CD14-positive monocyte (primary cell): ENCODE measurements around the gene ABHD16B. TPM values are rescaled to one million over a fixed set of nuclear protein-coding genes. Genes with fewer than 3 reads are reported as not detected.
A peak's percentile ranks its signal among the peaks of the same experiment; 100 is the strongest.

ENCODE experiments used
- DNase-seq, 3 donors: peaks; one replicate each; pipeline ENCODE4 v3.0.0-alpha.2; 2011 to 2022
- H2AFZ ChIP-seq: 2 replicates; pipeline ENCODE4 v1.6.0; 2012; ENCODE audit warnings: mild to moderate bottlenecking, low read depth, low read length, inconsistent platforms; ENCODE audit not compliant: insufficient read depth, poor library complexity, severe bottlenecking
- H3K27ac ChIP-seq, 2 donors: 1 replicate in 1 of 2; 2 replicates in 1 of 2; pipeline ENCODE4 v1.5.1; 2012 to 2013; ENCODE audit warnings: low read length in 2 of 2, control low read depth in 1 of 2, inconsistent platforms in 1 of 2, low read depth in 1 of 2, mild to moderate bottlenecking in 1 of 2
- H3K27me3 ChIP-seq, 2 donors: one replicate each; pipeline versions ENCODE4 v1.6.0 to v1.6.1; 2011 to 2013; ENCODE audit warnings: low read length in 2 of 2; ENCODE audit not compliant: control insufficient read depth in 2 of 2, insufficient read depth in 2 of 2
- H3K36me3 ChIP-seq, 2 donors: replicated peaks in 1 of 2; 1 replicate in 1 of 2; 2 replicates in 1 of 2; pipeline versions ENCODE4 v1.5.1 to v1.6.1; 2012 to 2013; ENCODE audit warnings: low read length in 2 of 2, control low read depth in 1 of 2, inconsistent platforms in 1 of 2, mild to moderate bottlenecking in 1 of 2; ENCODE audit not compliant: insufficient read depth in 2 of 2, control insufficient read depth in 1 of 2
- H3K4me1 ChIP-seq, 2 donors: 1 replicate in 1 of 2; 2 replicates in 1 of 2; pipeline versions ENCODE4 v1.5.1 to v1.6.1; 2012 to 2013; ENCODE audit warnings: low read length in 2 of 2, control low read depth in 1 of 2, inconsistent platforms in 1 of 2, mild to moderate bottlenecking in 1 of 2, moderate library complexity in 1 of 2; ENCODE audit not compliant: insufficient read depth in 2 of 2, control insufficient read depth in 1 of 2
- H3K4me2 ChIP-seq: replicated peaks from 2 replicates; pipeline ENCODE3; 2012; ENCODE audit warnings: low read length, moderate library complexity, mild to moderate bottlenecking; ENCODE audit not compliant: poor library complexity, severe bottlenecking; ENCODE audit errors: extremely low read depth
- H3K4me3 ChIP-seq, 3 experiments: fragments of 200-600 bp in 1 of 3; sonication (generic) in 1 of 3; replicated peaks in 1 of 3; 1 replicate in 2 of 3; 2 replicates in 1 of 3; pipeline ENCODE4 v1.5.1; 2011 to 2013; ENCODE audit warnings: low read length in 3 of 3, mild to moderate bottlenecking in 3 of 3, control low read depth in 2 of 3, low read depth in 2 of 3, inconsistent platforms in 1 of 3, moderate library complexity in 1 of 3
- H3K79me2 ChIP-seq: 2 replicates; pipeline ENCODE4 v1.6.0; 2012; ENCODE audit warnings: mild to moderate bottlenecking, control low read depth, inconsistent platforms, low read length, moderate library complexity; ENCODE audit not compliant: insufficient read depth
- H3K9ac ChIP-seq: 2 replicates; pipeline ENCODE4 v1.6.0; 2017; ENCODE audit warnings: low read length, mild to moderate bottlenecking; ENCODE audit not compliant: insufficient read depth, poor library complexity, severe bottlenecking
- H3K9me3 ChIP-seq, 2 donors: replicated peaks in 1 of 2; 1 replicate in 1 of 2; 2 replicates in 1 of 2; pipeline versions ENCODE4 v1.5.1 to v1.6.1; 2012 to 2013; ENCODE audit warnings: low read length in 2 of 2, control low read depth in 1 of 2; ENCODE audit not compliant: control insufficient read depth in 1 of 2, insufficient read depth in 1 of 2
- H4K20me1 ChIP-seq: 2 replicates; pipeline ENCODE4 v1.6.0; 2012; ENCODE audit warnings: mild to moderate bottlenecking, low read length, control low read depth, moderate library complexity; ENCODE audit not compliant: insufficient read depth
- H3K27ac Mint-ChIP-seq, 7 donors: one replicate each; pipeline ENCODE4 v1.8.0; 2020; ENCODE audit warnings: mild to moderate bottlenecking in 7 of 7, mixed read lengths in 7 of 7, moderate library complexity in 6 of 7, inconsistent platforms in 2 of 7
- H3K27me3 Mint-ChIP-seq, 3 donors: one replicate each; pipeline ENCODE4 v1.8.0; 2021 to 2022; ENCODE audit warnings: low read depth in 3 of 3, mild to moderate bottlenecking in 3 of 3, mixed read lengths in 3 of 3, moderate library complexity in 3 of 3, inconsistent platforms in 1 of 3
- H3K36me3 Mint-ChIP-seq, 2 donors: one replicate each; pipeline ENCODE4 v1.8.0; 2020; ENCODE audit warnings: mixed read lengths in 2 of 2, inconsistent platforms in 1 of 2, mild to moderate bottlenecking in 1 of 2
- H3K4me1 Mint-ChIP-seq: one replicate; pipeline ENCODE4 v1.8.0; 2020; ENCODE audit warnings: mild to moderate bottlenecking, mixed read lengths
- H3K4me3 Mint-ChIP-seq, 2 donors: one replicate each; pipeline ENCODE4 v1.8.0; 2020; ENCODE audit warnings: mild to moderate bottlenecking in 2 of 2, mixed read lengths in 2 of 2, moderate library complexity in 1 of 2
- H3K9me3 Mint-ChIP-seq, 7 donors: one replicate each; pipeline ENCODE4 v1.8.0; 2020 to 2022; ENCODE audit warnings: mixed read lengths in 7 of 7, mild to moderate bottlenecking in 6 of 7, moderate library complexity in 6 of 7, inconsistent platforms in 2 of 7
- CTCF ChIP-seq: fragments of 200-600 bp; IDR thresholded peaks from one replicate; pipeline ENCODE4 v1.8.0; 2022; ENCODE audit warnings: antibody characterized with exemption, mild to moderate bottlenecking
- WGBS: methylation state at CpG from one replicate; pipeline ENCODE4 v1.1.5; 2013; ENCODE audit warnings: missing lambda C conversion rate; ENCODE audit not compliant: insufficient coverage; 5-methylcytosine and 5-hydroxymethylcytosine counted together
- intact Hi-C, 2 donors: fragments of 100-400 bp; cut with micrococcal nuclease; formaldehyde crosslinking; loops; one replicate each; pipeline versions ENCODE4 v1.15.0 to v1.15.1; 2023
- polyA plus RNA-seq, 3 donors: library from polyadenylated mRNA; depleted of rRNA in 1 of 3; unstranded in 2 of 3; stranded (reverse) in 1 of 3; fragments of 300-500 nt in 2 of 3; fragments of >200 nt in 1 of 3; fragmentation: Illumina TruSeq in 2 of 3; gene quantifications; 1 replicate in 2 of 3; 2 replicates in 1 of 3; pipeline ENCODE4 v1.2.3, GENCODE V29; 2012 to 2021

ABHD16B gene
- polyA plus RNA-seq, 3 donors: not detected

- H3K36me3 ChIP-seq: no peaks in the 10 kb centered on the region
- H3K27ac ChIP-seq: no peak overlapping the region
- H3K9me3 ChIP-seq: no peaks in the 10 kb centered on the region
- Mint-ChIP-seq H3K27me3 (peaks cover 26 to 35% (median 32%) of the 10 kb centered on the region in 3 donors), H3K36me3 (no peaks in the 10 kb centered on the region), H3K27ac (no peak overlapping the region), H3K9me3 (peaks cover 0 to 2% (median 0%) of the 10 kb centered on the region in 7 donors), H3K4me3 (no peak overlapping the region), H3K4me1 (peaks cover 4% of the 10 kb centered on the region)
- H3K4me1 ChIP-seq: peaks cover 0 to 8% of the 10 kb centered on the region in 2 donors
- H3K79me2 ChIP-seq: no peaks in the 10 kb centered on the region
- H3K9ac ChIP-seq: no peak overlapping the region
- no peak overlapping the region for H3K4me3 ChIP-seq
- H2AFZ ChIP-seq: no peak overlapping the region
- no peaks in the 10 kb centered on the region for H4K20me1 ChIP-seq
- peaks cover 9 to 26% of the 10 kb centered on the region in 2 donors for H3K27me3 ChIP-seq
- no peak for TF ChIP-seq CTCF
- 91% methylated on average over 26 of the region's 27 CpGs for WGBS
- DNase-seq: no peak
- intact Hi-C loops: no loop called here
- no peak overlapping the region for H3K4me2 ChIP-seq
Observed at GRCh38 chr20:63836458-63837344, 24.6 kb upstream of the ABHD16B start.

GRCh38 chr20:63837479-63837878 is 23.8 kb upstream of the ABHD16B start:
- intact Hi-C loops: no loop called here
- H3K9me3 ChIP-seq: no peaks in the 10 kb centered on the region
- H3K9ac ChIP-seq: no peak overlapping the region
- no peak for TF ChIP-seq CTCF
- peak overlapping the region in 1 of 7 donors; percentile 11 for H3K27ac Mint-ChIP-seq
- no peaks in the 10 kb centered on the region for H3K4me1 ChIP-seq
- WGBS: 21% methylated on average over 5 of the region's 8 CpGs
- peak in 1 of 3 donors; percentile 52 for DNase-seq
- peaks cover 0 to 2% of the 10 kb centered on the region in 2 donors for H3K36me3 Mint-ChIP-seq
- peaks cover 6% of the 10 kb centered on the region for H3K4me1 Mint-ChIP-seq
- H2AFZ ChIP-seq: no peak overlapping the region
- H3K4me3 ChIP-seq: no peak overlapping the region
- no peaks in the 10 kb centered on the region for H3K36me3 ChIP-seq
- H3K4me2 ChIP-seq: no peak overlapping the region
- H3K79me2 ChIP-seq: no peaks in the 10 kb centered on the region
- H3K27me3 ChIP-seq: peaks cover 6 to 28% of the 10 kb centered on the region in 2 donors
- H4K20me1 ChIP-seq: no peaks in the 10 kb centered on the region
- no peak overlapping the region for H3K4me3 Mint-ChIP-seq
- H3K9me3 Mint-ChIP-seq: peaks cover 0 to 3% (median 2%) of the 10 kb centered on the region in 7 donors
- peaks cover 24 to 29% (median 28%) of the 10 kb centered on the region in 3 donors for H3K27me3 Mint-ChIP-seq
- H3K27ac ChIP-seq: no peak overlapping the region
